22Rv1 (cell line): ENCODE results near the gene LRP11.
A peak's percentile ranks its signal among the peaks of the same experiment; 100 is the strongest.

Source experiments
- H3K27ac ChIP-seq: fragments of 450-650 bp; 2 replicates; pipeline ENCODE4 v1.5.1; 2017
- CTCF ChIP-seq: fragments of 450-650 bp; IDR thresholded peaks from 2 replicates; pipeline ENCODE4 v1.5.1; 2017; ENCODE audit warnings: mild to moderate bottlenecking
- ZFX ChIP-seq: fragments of 450-650 bp; IDR thresholded peaks from 2 replicates; pipeline ENCODE4 v1.6.1; 2017; ENCODE audit warnings: antibody characterized with exemption, borderline replicate concordance

LRP11 gene

GRCh38 chr6:149830731-149831307 lies 33.3 kb downstream of the LRP11 start:
- TF ChIP-seq CTCF: no peak
- no peak for TF ChIP-seq ZFX
- peak overlapping the region; percentile 63 for H3K27ac ChIP-seq

- TF ChIP-seq ZFX: no peak
- no peak for TF ChIP-seq CTCF
- no peak overlapping the region for H3K27ac ChIP-seq
Measured at GRCh38 chr6:149825292-149825691, 38.9 kb downstream of the LRP11 start.

GRCh38 chr6:149823013-149823412 lies 41.1 kb downstream of the LRP11 start:
- TF ChIP-seq ZFX (no peak), CTCF (no peak)
- no peak overlapping the region for H3K27ac ChIP-seq

- no peak for TF ChIP-seq CTCF
- no peak for TF ChIP-seq ZFX
- H3K27ac ChIP-seq: no peak overlapping the region
Measured at GRCh38 chr6:149821492-149821891, 42.7 kb downstream of the LRP11 start.

- no peak for TF ChIP-seq ZFX
- peak; percentile 16; the same call in 1 of the 2 replicates for TF ChIP-seq CTCF
- no peak overlapping the region for H3K27ac ChIP-seq
Measured at GRCh38 chr6:149820506-149820905, 43.7 kb downstream of the LRP11 start.

- H3K27ac ChIP-seq: no peak overlapping the region
- TF ChIP-seq CTCF: no peak
- TF ChIP-seq ZFX: no peak
Measured at GRCh38 chr6:149815788-149816187, 48.4 kb downstream of the LRP11 start.

- TF ChIP-seq CTCF (no peak), ZFX (no peak)
- H3K27ac ChIP-seq: no peak overlapping the region
Measured at GRCh38 chr6:149813351-149813750, 50.8 kb downstream of the LRP11 start.
